ENCODE measurements around the gene THAP11. TPM values are rescaled to one million over a fixed set of nuclear protein-coding genes. Genes with fewer than 3 reads are reported as not detected.

THAP11 gene
- total RNA-seq, 1 donor from 2014 or later = 29.6 TPM

- H3K36me3 Mint-ChIP-seq (ENCODE audit: low read depth, unreplicated experiment) = peaks cover 4% of the 10 kb centered on the region
- H3K9me3 Mint-ChIP-seq (ENCODE audit: unreplicated experiment) = no peaks in the 10 kb centered on the region
- no peak overlapping the region for H3K4me3 Mint-ChIP-seq (ENCODE audit: unreplicated experiment)
- H3K4me1 Mint-ChIP-seq (ENCODE audit: unreplicated experiment) = no peaks in the 10 kb centered on the region
- no peak overlapping the region for H3K27ac Mint-ChIP-seq (ENCODE audit: unreplicated experiment)
- H3K27me3 Mint-ChIP-seq (ENCODE audit: unreplicated experiment) = peaks cover 10% of the 10 kb centered on the region
- DNase-seq (ENCODE audit: low spot score) = no peak
- TF ChIP-seq CTCF (IDR thresholded peaks at IDR 0.05; ENCODE audit: unreplicated experiment) = no peak
Measured at GRCh38 chr16:67820608-67821259, 21.4 kb upstream of the THAP11 start.

- no peak for DNase-seq (ENCODE audit: low spot score)
- Mint-ChIP-seq H3K9me3 (ENCODE audit: unreplicated experiment) (no peaks in the 10 kb centered on the region), H3K4me1 (ENCODE audit: unreplicated experiment) (no peaks in the 10 kb centered on the region), H3K27me3 (ENCODE audit: unreplicated experiment) (peaks cover 10% of the 10 kb centered on the region), H3K27ac (ENCODE audit: unreplicated experiment) (no peak overlapping the region), H3K36me3 (ENCODE audit: low read depth, unreplicated experiment) (peaks cover 12% of the 10 kb centered on the region), H3K4me3 (ENCODE audit: unreplicated experiment) (no peak overlapping the region)
- no peak for TF ChIP-seq CTCF (IDR thresholded peaks at IDR 0.05; ENCODE audit: unreplicated experiment)
Measured at GRCh38 chr16:67822511-67822910, 19.6 kb upstream of the THAP11 start.

- peak overlapping the region; percentile 49 for H3K4me3 Mint-ChIP-seq (ENCODE audit: unreplicated experiment)
- no peaks in the 10 kb centered on the region for H3K4me1 Mint-ChIP-seq (ENCODE audit: unreplicated experiment)
- no peaks in the 10 kb centered on the region for H3K9me3 Mint-ChIP-seq (ENCODE audit: unreplicated experiment)
- no peak for TF ChIP-seq CTCF (IDR thresholded peaks at IDR 0.05; ENCODE audit: unreplicated experiment)
- DNase-seq (ENCODE audit: low spot score) = no peak
- H3K36me3 Mint-ChIP-seq (ENCODE audit: low read depth, unreplicated experiment) = peaks cover 19% of the 10 kb centered on the region
- no peak overlapping the region for H3K27ac Mint-ChIP-seq (ENCODE audit: unreplicated experiment)
- peaks cover 13% of the 10 kb centered on the region for H3K27me3 Mint-ChIP-seq (ENCODE audit: unreplicated experiment)
Measured at GRCh38 chr16:67825119-67825518, 17.0 kb upstream of the THAP11 start.

- no peaks in the 10 kb centered on the region for H3K4me1 Mint-ChIP-seq (ENCODE audit: unreplicated experiment)
- H3K27me3 Mint-ChIP-seq (ENCODE audit: unreplicated experiment) = peaks cover 13% of the 10 kb centered on the region
- H3K9me3 Mint-ChIP-seq (ENCODE audit: unreplicated experiment) = no peaks in the 10 kb centered on the region
- peaks cover 24% of the 10 kb centered on the region for H3K36me3 Mint-ChIP-seq (ENCODE audit: low read depth, unreplicated experiment)
- H3K4me3 Mint-ChIP-seq (ENCODE audit: unreplicated experiment) = no peak overlapping the region
- no peak overlapping the region for H3K27ac Mint-ChIP-seq (ENCODE audit: unreplicated experiment)
- no peak for TF ChIP-seq CTCF (IDR thresholded peaks at IDR 0.05; ENCODE audit: unreplicated experiment)
- DNase-seq (ENCODE audit: low spot score) = no peak
Measured at GRCh38 chr16:67825906-67826305, 16.2 kb upstream of the THAP11 start.

- no peak for TF ChIP-seq CTCF (IDR thresholded peaks at IDR 0.05; ENCODE audit: unreplicated experiment)
- no peak for DNase-seq (ENCODE audit: low spot score)
- H3K9me3 Mint-ChIP-seq (ENCODE audit: unreplicated experiment) = no peaks in the 10 kb centered on the region
- peaks cover 26% of the 10 kb centered on the region for H3K36me3 Mint-ChIP-seq (ENCODE audit: low read depth, unreplicated experiment)
- H3K4me1 Mint-ChIP-seq (ENCODE audit: unreplicated experiment) = peaks cover 18% of the 10 kb centered on the region
- H3K27me3 Mint-ChIP-seq (ENCODE audit: unreplicated experiment) = peaks cover 12% of the 10 kb centered on the region
- H3K4me3 Mint-ChIP-seq (ENCODE audit: unreplicated experiment) = no peak overlapping the region
- H3K27ac Mint-ChIP-seq (ENCODE audit: unreplicated experiment) = peak overlapping the region; percentile 77
Measured at GRCh38 chr16:67828651-67829050, 13.5 kb upstream of the THAP11 start.

Measured in endothelial cell (in vitro differentiated cells).